HEK293 (cell line): Measurements from ENCODE around the gene STX4.

Experiments used
- BCL11A ChIP-seq: fragments of 450-650 bp; formaldehyde crosslinking; IDR thresholded peaks from 2 replicates; pipeline ENCODE4 v1.5.1; 2016; ENCODE audit warnings: low read depth, missing biosample characterization, missing genetic modification characterization
- BCL6B ChIP-seq: fragments of 450-650 bp; formaldehyde crosslinking; IDR thresholded peaks from 2 replicates; pipeline ENCODE4 v1.5.1; 2017; ENCODE audit warnings: missing biosample characterization, missing genetic modification characterization
- GLI4 ChIP-seq: fragments of 450-650 bp; formaldehyde crosslinking; IDR thresholded peaks from 2 replicates; pipeline ENCODE4 v1.5.1; 2016; ENCODE audit warnings: missing biosample characterization, missing genetic modification characterization
- HOXA7 ChIP-seq: sonication (generic); formaldehyde crosslinking; IDR thresholded peaks from 2 replicates; pipeline ENCODE4 v1.8.1; 2022; ENCODE audit warnings: missing genetic modification reagents, borderline replicate concordance
- KLF16 ChIP-seq: fragments of 450-650 bp; formaldehyde crosslinking; IDR thresholded peaks from 2 replicates; pipeline ENCODE4 v1.5.1; 2017; ENCODE audit warnings: missing biosample characterization, missing genetic modification characterization
- PRDM10 ChIP-seq: fragments of 450-650 bp; formaldehyde crosslinking; IDR thresholded peaks from 2 replicates; pipeline ENCODE4 v1.5.1; 2016; ENCODE audit warnings: missing biosample characterization, missing genetic modification characterization
- PRDM4 ChIP-seq: fragments of 450-650 bp; formaldehyde crosslinking; IDR thresholded peaks from 2 replicates; pipeline ENCODE4 v1.5.1; 2017; ENCODE audit warnings: missing biosample characterization, missing genetic modification characterization
- PRDM6 ChIP-seq: fragments of 450-650 bp; formaldehyde crosslinking; IDR thresholded peaks from 2 replicates; pipeline ENCODE4 v1.5.1; 2017; ENCODE audit warnings: missing biosample characterization, missing genetic modification characterization
- ZFHX2 ChIP-seq: fragments of 450-650 bp; formaldehyde crosslinking; conservative IDR thresholded peaks from 2 replicates; pipeline ENCODE4 v1.5.1; 2016; ENCODE audit warnings: missing biosample characterization, missing genetic modification characterization
- ZFP41 ChIP-seq: fragments of 450-650 bp; formaldehyde crosslinking; IDR thresholded peaks from 2 replicates; pipeline ENCODE4 v1.5.1; 2016; ENCODE audit warnings: missing biosample characterization, missing genetic modification characterization, borderline replicate concordance
- ZNF112 ChIP-seq: fragments of 450-650 bp; formaldehyde crosslinking; IDR thresholded peaks from 2 replicates; pipeline ENCODE4 v1.5.0; 2017; ENCODE audit warnings: missing biosample characterization, missing genetic modification characterization
- ZNF140 ChIP-seq: fragments of 450-650 bp; formaldehyde crosslinking; IDR thresholded peaks from 2 replicates; pipeline ENCODE4 v1.5.1; 2016; ENCODE audit warnings: missing biosample characterization, missing genetic modification characterization
- ZNF155 ChIP-seq: fragments of 450-650 bp; formaldehyde crosslinking; IDR thresholded peaks from 2 replicates; pipeline ENCODE4 v1.5.1; 2016; ENCODE audit warnings: missing biosample characterization, missing genetic modification characterization
- ZNF175 ChIP-seq: fragments of 450-650 bp; formaldehyde crosslinking; IDR thresholded peaks from 2 replicates; pipeline ENCODE4 v1.5.1; 2016; ENCODE audit warnings: missing biosample characterization, missing genetic modification characterization
- ZNF19 ChIP-seq: fragments of 450-650 bp; formaldehyde crosslinking; IDR thresholded peaks from 2 replicates; pipeline ENCODE4; 2016; ENCODE audit warnings: missing biosample characterization, missing genetic modification characterization, low read depth
- ZNF37A ChIP-seq: fragments of 450-650 bp; IDR thresholded peaks from 2 replicates; pipeline ENCODE4 v1.5.1; 2018; ENCODE audit warnings: missing biosample characterization, missing genetic modification characterization
- ZNF433 ChIP-seq: fragments of 450-650 bp; formaldehyde crosslinking; IDR thresholded peaks from 2 replicates; pipeline ENCODE4 v1.5.1; 2016; ENCODE audit warnings: missing biosample characterization, missing genetic modification characterization, low read depth
- ZNF48 ChIP-seq: fragments of 450-650 bp; formaldehyde crosslinking; IDR thresholded peaks from 2 replicates; pipeline ENCODE4 v1.5.1; 2016; ENCODE audit warnings: missing biosample characterization, missing genetic modification characterization
- ZNF561 ChIP-seq: fragments of 450-650 bp; IDR thresholded peaks from 2 replicates; pipeline ENCODE4 v1.5.1; 2018; ENCODE audit warnings: missing biosample characterization, missing genetic modification characterization, borderline replicate concordance
- ZNF596 ChIP-seq: fragments of 450-650 bp; IDR thresholded peaks from 2 replicates; pipeline ENCODE4 v1.5.0; 2018; ENCODE audit warnings: missing biosample characterization, mild to moderate bottlenecking, missing genetic modification characterization, moderate library complexity
- ZNF624 ChIP-seq: fragments of 450-650 bp; formaldehyde crosslinking; IDR thresholded peaks from 2 replicates; pipeline ENCODE4 v1.5.1; 2017; ENCODE audit warnings: missing biosample characterization, missing genetic modification characterization
- ZNF626 ChIP-seq: fragments of 450-650 bp; sonication (Bioruptor Pico); formaldehyde crosslinking; IDR thresholded peaks from 2 replicates; pipeline ENCODE4 v1.5.1; 2018; ENCODE audit warnings: missing biosample characterization, missing genetic modification characterization, inconsistent platforms
- ZNF639 ChIP-seq: fragments of 450-650 bp; formaldehyde crosslinking; IDR thresholded peaks from 2 replicates; pipeline ENCODE4 v1.5.1; 2016; ENCODE audit warnings: missing biosample characterization, missing genetic modification characterization
- ZNF660 ChIP-seq: fragments of 450-650 bp; IDR thresholded peaks from 2 replicates; pipeline ENCODE4 v1.5.1; 2018; ENCODE audit warnings: missing biosample characterization, mild to moderate bottlenecking, missing genetic modification characterization
- ZNF664 ChIP-seq: fragments of 450-650 bp; formaldehyde crosslinking; IDR thresholded peaks from 2 replicates; pipeline ENCODE4 v1.5.1; 2016; ENCODE audit warnings: missing biosample characterization, missing genetic modification characterization
- ZNF76 ChIP-seq: fragments of 450-650 bp; formaldehyde crosslinking; IDR thresholded peaks from 2 replicates; pipeline ENCODE4; 2016; ENCODE audit warnings: low read depth, missing biosample characterization, missing genetic modification characterization, borderline replicate concordance

The STX4 gene

GRCh38 chr16:31033709-31034492 is 543 bp downstream of the STX4 start (continued):
- TF ChIP-seq HOXA7 (CRISPR knock-in tag) (no peak), ZFP41 (no peak), ZNF624 (tag by site-specific recombination) (no peak), ZNF664 (tag by site-specific recombination) (no peak), ZNF19 (tag by site-specific recombination) (no peak), ZNF37A (tag by site-specific recombination) (no peak), PRDM4 (tag by site-specific recombination) (no peak), ZNF433 (tag by site-specific recombination) (no peak), ZNF175 (tag by site-specific recombination) (no peak; the same call in 1 of the 2 replicates), ZNF76 (tag by site-specific recombination) (peak; percentile 94), PRDM10 (peak; percentile 68), PRDM6 (tag by site-specific recombination) (no peak), ZNF626 (tag by site-specific recombination) (no peak), ZFHX2 (no peak), ZNF596 (tag by site-specific recombination) (no peak), BCL11A (tag by site-specific recombination) (no peak), ZNF140 (tag by site-specific recombination) (no peak), KLF16 (tag by site-specific recombination) (no peak), ZNF561 (tag by site-specific recombination) (no peak), ZNF155 (tag by site-specific recombination) (no peak), ZNF639 (tag by site-specific recombination) (no peak), ZNF48 (tag by site-specific recombination) (no peak), GLI4 (tag by site-specific recombination) (no peak), ZNF112 (tag by site-specific recombination) (no peak), BCL6B (no peak), ZNF660 (tag by site-specific recombination) (0 out of 2 replicates have a peak, but pooled peaks have one; percentile 35)
